Measurements from ENCODE around the gene CSRP2. TPM values are rescaled to one million over a fixed set of nuclear protein-coding genes. Genes with fewer than 3 reads are reported as not detected.

The CSRP2 gene
- total RNA-seq, 2 donors from 2014 or later: 75.0 to 93.5 TPM

DNA sequence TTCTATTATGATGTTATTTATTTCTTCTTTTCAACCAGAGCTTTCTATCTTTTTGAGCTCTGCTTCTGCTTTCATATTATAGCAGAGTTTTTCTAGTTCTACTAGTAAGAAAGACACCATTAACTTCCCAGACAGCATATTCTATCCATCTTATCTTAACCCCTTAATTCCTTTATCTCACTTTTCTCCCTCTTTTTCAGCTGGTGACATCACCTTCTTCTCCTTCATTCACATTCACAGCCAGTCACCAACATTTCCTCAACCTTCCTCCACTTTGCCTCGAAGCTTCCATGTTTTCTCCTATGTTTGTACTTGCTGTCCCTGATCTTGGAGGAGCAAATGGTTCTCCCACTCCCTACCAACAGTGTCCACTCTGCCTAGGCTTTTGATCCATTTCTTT lies 3.5 kb upstream of the CSRP2 start:
- TF ChIP-seq, protein P1, sequence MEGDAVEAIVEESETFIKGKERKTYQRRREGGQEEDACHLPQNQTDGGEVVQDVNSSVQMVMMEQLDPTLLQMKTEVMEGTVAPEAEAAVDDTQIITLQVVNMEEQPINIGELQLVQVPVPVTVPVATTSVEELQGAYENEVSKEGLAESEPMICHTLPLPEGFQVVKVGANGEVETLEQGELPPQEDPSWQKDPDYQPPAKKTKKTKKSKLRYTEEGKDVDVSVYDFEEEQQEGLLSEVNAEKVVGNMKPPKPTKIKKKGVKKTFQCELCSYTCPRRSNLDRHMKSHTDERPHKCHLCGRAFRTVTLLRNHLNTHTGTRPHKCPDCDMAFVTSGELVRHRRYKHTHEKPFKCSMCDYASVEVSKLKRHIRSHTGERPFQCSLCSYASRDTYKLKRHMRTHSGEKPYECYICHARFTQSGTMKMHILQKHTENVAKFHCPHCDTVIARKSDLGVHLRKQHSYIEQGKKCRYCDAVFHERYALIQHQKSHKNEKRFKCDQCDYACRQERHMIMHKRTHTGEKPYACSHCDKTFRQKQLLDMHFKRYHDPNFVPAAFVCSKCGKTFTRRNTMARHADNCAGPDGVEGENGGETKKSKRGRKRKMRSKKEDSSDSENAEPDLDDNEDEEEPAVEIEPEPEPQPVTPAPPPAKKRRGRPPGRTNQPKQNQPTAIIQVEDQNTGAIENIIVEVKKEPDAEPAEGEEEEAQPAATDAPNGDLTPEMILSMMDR (IDR thresholded peaks at IDR 0.05): no peak
- no peak overlapping the region for H3K4me3 ChIP-seq

DNA sequence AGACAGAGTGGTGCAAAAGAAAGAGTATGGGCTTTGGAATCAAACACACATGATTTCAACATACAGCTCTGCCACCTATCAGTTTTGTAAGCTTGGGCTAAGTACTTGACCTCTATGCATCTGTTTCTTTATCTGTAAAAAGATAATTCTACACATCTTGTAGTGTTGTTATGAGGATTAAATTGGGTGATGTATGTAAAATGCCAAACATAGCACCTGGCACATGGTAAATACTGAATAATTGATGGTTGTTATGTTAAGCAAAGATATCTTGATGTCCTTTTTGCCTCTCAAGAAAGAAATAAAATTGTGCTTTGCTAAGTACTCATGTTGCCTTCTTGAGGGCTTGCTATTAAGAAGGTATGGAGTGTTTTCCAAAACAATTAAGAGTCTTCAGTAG lies 2.3 kb upstream of the CSRP2 start:
- Histone ChIP-seq H3K27me3 (replicated peaks; ENCODE audit: insufficient read depth) (no peaks in the 10 kb centered on the region), H3K36me3 (no peaks in the 10 kb centered on the region), H3K4me1 (ENCODE audit: control insufficient read depth in 1 of 2, low read depth in 2 of 2) (peaks cover 7 to 30% of the 10 kb centered on the region in 2 donors), H3K27ac (peak overlapping the region; percentile 96 to 98), H3K9me3 (no peaks in the 10 kb centered on the region), H3K4me3 (no peak overlapping the region)
- TF ChIP-seq, protein P1 (IDR thresholded peaks at IDR 0.05): no peak
- ATAC-seq (ENCODE audit: insufficient number of reproducible peaks, low FRiP score, low read depth) (no peak), DNase-seq (ENCODE audit: low spot score) (no peak)

More for the DNA sequence above, 3.5 kb upstream of the CSRP2 start:
- ATAC-seq (ENCODE audit: insufficient number of reproducible peaks, low FRiP score, low read depth): no peak
- H3K9me3 ChIP-seq: no peaks in the 10 kb centered on the region
- H3K27me3 ChIP-seq (replicated peaks; ENCODE audit: insufficient read depth): no peaks in the 10 kb centered on the region
- H3K36me3 ChIP-seq: no peaks in the 10 kb centered on the region
- peaks cover 7 to 20% of the 10 kb centered on the region in 2 donors for H3K4me1 ChIP-seq (ENCODE audit: control insufficient read depth in 1 of 2, low read depth in 2 of 2)
- no peak overlapping the region for H3K27ac ChIP-seq
- no peak for DNase-seq (ENCODE audit: low spot score)

DNA sequence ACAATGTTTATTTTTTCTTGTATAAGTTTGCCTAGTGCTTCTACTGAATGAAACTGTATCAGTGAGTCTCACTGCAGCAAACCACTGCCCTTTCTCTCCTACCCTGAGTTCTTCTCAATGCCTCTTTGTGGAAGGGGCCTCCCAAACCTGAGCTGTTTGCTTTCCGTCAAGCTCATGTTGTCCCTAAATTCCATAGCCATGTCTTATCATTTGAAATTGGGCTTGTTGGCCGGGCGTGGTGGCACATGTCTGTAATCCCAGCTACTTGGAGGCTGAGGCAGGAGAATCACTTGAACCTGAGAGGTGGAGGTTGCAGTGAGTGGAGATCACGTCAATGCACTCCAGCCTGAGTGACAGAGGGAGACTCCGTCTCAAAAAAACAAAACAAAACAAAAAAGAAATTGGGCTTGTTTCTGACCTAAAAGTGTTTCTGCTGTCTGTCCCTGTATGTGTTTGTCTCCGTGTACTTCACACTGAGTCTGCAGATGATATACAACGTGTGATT lies 1.8 kb upstream of the CSRP2 start:
- peak overlapping the region; percentile 96 to 98 for H3K27ac ChIP-seq
- ATAC-seq (ENCODE audit: insufficient number of reproducible peaks, low FRiP score, low read depth) (no peak), DNase-seq (ENCODE audit: low spot score) (no peak)
- peak overlapping the region; percentile 92 for H3K4me3 ChIP-seq
- peaks cover 7 to 36% of the 10 kb centered on the region in 2 donors for H3K4me1 ChIP-seq (ENCODE audit: control insufficient read depth in 1 of 2, low read depth in 2 of 2)
- no peaks in the 10 kb centered on the region for H3K36me3 ChIP-seq
- TF ChIP-seq, protein P1 (IDR thresholded peaks at IDR 0.05): no peak
- H3K27me3 ChIP-seq (replicated peaks; ENCODE audit: insufficient read depth): no peaks in the 10 kb centered on the region
- H3K9me3 ChIP-seq: no peaks in the 10 kb centered on the region

DNA sequence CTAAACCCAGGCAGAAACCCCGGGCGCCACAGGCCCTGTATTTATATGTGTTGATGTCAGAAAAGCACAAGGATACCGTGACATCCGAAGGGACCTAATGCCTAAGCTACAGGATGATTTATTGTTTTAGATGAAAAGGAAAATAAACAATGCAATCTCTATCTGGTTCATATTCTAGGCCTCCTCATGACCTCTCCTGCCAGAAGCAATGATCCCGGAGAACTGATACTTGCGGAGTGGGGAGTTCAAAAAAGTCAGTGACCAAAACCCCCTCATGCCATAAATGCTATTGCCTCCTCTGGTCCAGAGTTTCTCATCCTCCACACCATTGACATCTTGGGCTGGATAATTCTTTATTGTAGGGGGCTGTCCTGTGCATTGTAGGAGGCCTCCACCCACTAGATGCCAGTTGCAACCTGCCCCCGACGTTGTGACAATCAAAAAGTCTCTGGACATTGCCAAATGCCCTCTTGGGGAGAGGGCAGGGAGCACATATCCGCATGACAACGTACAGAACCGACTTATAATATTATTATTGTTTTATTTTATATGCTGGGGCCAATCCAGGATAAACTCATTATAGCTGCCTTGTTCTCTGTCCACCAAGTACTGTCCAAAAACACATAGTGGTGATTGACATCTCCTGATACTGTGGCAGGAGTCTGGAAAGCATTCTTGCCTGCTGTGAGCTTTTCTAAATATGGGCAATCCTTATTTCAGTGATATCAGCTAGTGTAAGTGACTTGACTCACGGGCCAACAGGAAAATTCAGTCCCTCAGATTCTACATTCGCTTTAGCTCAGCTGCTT lies 1.1 kb upstream of the CSRP2 start:
- DNase-seq (ENCODE audit: low spot score): no peak

More for the DNA sequence above, 1.1 kb upstream of the CSRP2 start:
- peak; percentile 5 for ATAC-seq (ENCODE audit: insufficient number of reproducible peaks, low FRiP score, low read depth)
- Histone ChIP-seq H3K27ac (peak overlapping the region; percentile 96 to 98), H3K36me3 (no peaks in the 10 kb centered on the region), H3K9me3 (no peaks in the 10 kb centered on the region), H3K4me1 (ENCODE audit: control insufficient read depth in 1 of 2, low read depth in 2 of 2) (peaks cover 7 to 43% of the 10 kb centered on the region in 2 donors), H3K4me3 (peak overlapping the region; percentile 92), H3K27me3 (replicated peaks; ENCODE audit: insufficient read depth) (no peaks in the 10 kb centered on the region)
- TF ChIP-seq, protein P1 (IDR thresholded peaks at IDR 0.05): no peak
